Neural crest cell (in vitro differentiated cells): ENCODE results near the gene ERMAP. TPM values are rescaled to one million over a fixed set of nuclear protein-coding genes. Genes with fewer than 3 reads are reported as not detected.

Experiments used
- DNase-seq: peaks from one replicate; pipeline ENCODE4 v3.0.0; 2021; ENCODE audit warnings: low read depth, mixed read lengths, low spot score
- H3K27ac Mint-ChIP-seq: one replicate; pipeline ENCODE4 v1.8.0; 2021; ENCODE audit warnings: mild to moderate bottlenecking, mixed read lengths; ENCODE audit not compliant: unreplicated experiment
- H3K27me3 Mint-ChIP-seq: 2 replicates; pipeline ENCODE4 v1.8.0; 2021; ENCODE audit warnings: low read depth, mild to moderate bottlenecking, mixed read lengths
- H3K36me3 Mint-ChIP-seq: 2 replicates; pipeline ENCODE4 v1.8.0; 2021; ENCODE audit warnings: low read depth, mild to moderate bottlenecking, mixed read lengths
- H3K4me1 Mint-ChIP-seq: 2 replicates; pipeline ENCODE4 v1.8.0; 2021; ENCODE audit warnings: mixed read lengths
- H3K4me3 Mint-ChIP-seq: one replicate; pipeline ENCODE4 v1.8.0; 2021; ENCODE audit warnings: mild to moderate bottlenecking, mixed read lengths
- H3K9me3 Mint-ChIP-seq: 2 replicates; pipeline ENCODE4 v1.8.0; 2021; ENCODE audit warnings: mixed read lengths
- total RNA-seq: library from RNA; stranded (reverse); gene quantifications from 2 replicates; pipeline ENCODE4 v1.2.1, GENCODE V29; 2021
- TF ChIP-seq, protein P1 (sequence below): fragments of 200-600 bp; sonication (generic); conservative IDR thresholded peaks from 2 replicates; pipeline ENCODE4 v1.5.0; 2021; ENCODE audit warnings: antibody characterized with exemption, mild to moderate bottlenecking

Gene ERMAP
- total RNA-seq, 1 donor from 2014 or later = 8.8 TPM

GRCh38 chr1:42783092-42783491 lies 33.8 kb upstream of the ERMAP start:
- Mint-ChIP-seq H3K4me1 (no peaks in the 10 kb centered on the region), H3K4me3 (no peak overlapping the region), H3K9me3 (no peaks in the 10 kb centered on the region), H3K27ac (no peak overlapping the region), H3K36me3 (peaks cover 9% of the 10 kb centered on the region), H3K27me3 (no peaks in the 10 kb centered on the region)
- TF ChIP-seq, protein P1, sequence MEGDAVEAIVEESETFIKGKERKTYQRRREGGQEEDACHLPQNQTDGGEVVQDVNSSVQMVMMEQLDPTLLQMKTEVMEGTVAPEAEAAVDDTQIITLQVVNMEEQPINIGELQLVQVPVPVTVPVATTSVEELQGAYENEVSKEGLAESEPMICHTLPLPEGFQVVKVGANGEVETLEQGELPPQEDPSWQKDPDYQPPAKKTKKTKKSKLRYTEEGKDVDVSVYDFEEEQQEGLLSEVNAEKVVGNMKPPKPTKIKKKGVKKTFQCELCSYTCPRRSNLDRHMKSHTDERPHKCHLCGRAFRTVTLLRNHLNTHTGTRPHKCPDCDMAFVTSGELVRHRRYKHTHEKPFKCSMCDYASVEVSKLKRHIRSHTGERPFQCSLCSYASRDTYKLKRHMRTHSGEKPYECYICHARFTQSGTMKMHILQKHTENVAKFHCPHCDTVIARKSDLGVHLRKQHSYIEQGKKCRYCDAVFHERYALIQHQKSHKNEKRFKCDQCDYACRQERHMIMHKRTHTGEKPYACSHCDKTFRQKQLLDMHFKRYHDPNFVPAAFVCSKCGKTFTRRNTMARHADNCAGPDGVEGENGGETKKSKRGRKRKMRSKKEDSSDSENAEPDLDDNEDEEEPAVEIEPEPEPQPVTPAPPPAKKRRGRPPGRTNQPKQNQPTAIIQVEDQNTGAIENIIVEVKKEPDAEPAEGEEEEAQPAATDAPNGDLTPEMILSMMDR = no peak
- DNase-seq = no peak

- no peak overlapping the region for H3K4me3 Mint-ChIP-seq
- no peak for DNase-seq
- H3K9me3 Mint-ChIP-seq = no peaks in the 10 kb centered on the region
- peaks cover 9% of the 10 kb centered on the region for H3K36me3 Mint-ChIP-seq
- peak overlapping the region; percentile 52 for H3K27ac Mint-ChIP-seq
- no peaks in the 10 kb centered on the region for H3K27me3 Mint-ChIP-seq
- TF ChIP-seq, protein P1 = no peak
- H3K4me1 Mint-ChIP-seq = no peaks in the 10 kb centered on the region
These were observed 32.4 kb upstream of the ERMAP start for GRCh38 chr1:42784547-42784945.

- no peaks in the 10 kb centered on the region for H3K4me1 Mint-ChIP-seq
- H3K4me3 Mint-ChIP-seq = peak within 1 kb of the TSS; percentile 42
- no peaks in the 10 kb centered on the region for H3K27me3 Mint-ChIP-seq
- TF ChIP-seq, protein P1 = no peak
- H3K36me3 Mint-ChIP-seq = peaks cover 9% of the 10 kb centered on the region
- H3K27ac Mint-ChIP-seq = peak within 1 kb of the TSS; percentile 52
- no peak for DNase-seq
- H3K9me3 Mint-ChIP-seq = no peaks in the 10 kb centered on the region
These were observed 31.8 kb upstream of the ERMAP start, which contains the start of gene TMEM269 for GRCh38 chr1:42784946-42785693. TSS of gene TMEM269 (plus strand) at chr1:42784991. CDS start at chr1:42789894, 4,903 bp downstream.

DNA sequence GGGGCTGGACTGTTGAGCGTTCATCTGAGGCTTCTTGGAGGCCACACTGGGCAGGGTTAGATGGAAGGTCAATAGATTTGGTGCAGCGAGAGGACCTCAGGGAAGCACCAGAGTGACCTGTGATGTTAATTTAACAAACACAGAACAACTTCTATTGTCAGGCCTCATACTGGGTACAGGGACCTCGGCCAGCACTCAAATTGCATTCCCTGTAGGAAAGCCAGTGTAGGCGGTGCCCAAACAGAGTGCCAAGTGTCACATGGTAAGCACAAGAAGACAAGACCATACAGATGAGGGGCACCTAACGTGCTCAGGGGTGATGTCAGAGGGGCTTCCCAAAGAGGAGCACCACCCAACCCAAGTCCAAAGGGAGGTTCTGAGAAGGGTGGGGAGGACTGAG lies 30.8 kb upstream of the ERMAP start:
- Mint-ChIP-seq H3K9me3 (no peaks in the 10 kb centered on the region), H3K27me3 (no peaks in the 10 kb centered on the region), H3K4me3 (no peak overlapping the region), H3K36me3 (peaks cover 4% of the 10 kb centered on the region), H3K27ac (no peak overlapping the region), H3K4me1 (no peaks in the 10 kb centered on the region)
- TF ChIP-seq, protein P1 = no peak
- DNase-seq = no peak

DNA sequence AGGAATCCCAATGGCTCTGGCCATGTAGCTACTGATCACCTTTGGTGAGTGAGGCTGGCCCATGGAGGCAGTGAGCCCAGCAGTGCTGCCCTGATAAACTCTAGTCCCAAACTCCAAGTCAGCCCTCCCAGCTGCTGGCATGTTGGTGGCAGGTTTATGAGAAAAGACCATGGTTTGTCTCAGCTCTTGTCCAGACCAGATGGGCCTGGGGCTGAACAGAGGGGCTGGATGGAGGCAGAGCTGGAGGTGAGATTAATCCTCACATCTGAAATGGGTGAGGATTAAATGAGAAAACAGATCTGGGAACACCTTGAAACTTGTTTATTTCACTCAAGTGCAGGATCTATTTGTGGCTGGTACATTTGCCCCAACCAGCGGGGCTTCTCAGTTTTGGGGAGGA lies 28.9 kb upstream of the ERMAP start:
- Mint-ChIP-seq H3K27ac (peak overlapping the region; percentile 35), H3K36me3 (no peaks in the 10 kb centered on the region), H3K27me3 (no peaks in the 10 kb centered on the region), H3K9me3 (no peaks in the 10 kb centered on the region), H3K4me3 (no peak overlapping the region), H3K4me1 (no peaks in the 10 kb centered on the region)
- TF ChIP-seq, protein P1 = no peak
- no peak for DNase-seq
